GM19328 (cell line): ENCODE data around the gene PRSS50.

Experiments used
- ATAC-seq: cut with Tn5 transposase; IDR thresholded peaks from one replicate; pipeline ENCODE4 v1.9.1; 2021; ENCODE audit warnings: mild to moderate bottlenecking, moderate library complexity; ENCODE audit not compliant: unreplicated experiment

PRSS50 gene

DNA sequence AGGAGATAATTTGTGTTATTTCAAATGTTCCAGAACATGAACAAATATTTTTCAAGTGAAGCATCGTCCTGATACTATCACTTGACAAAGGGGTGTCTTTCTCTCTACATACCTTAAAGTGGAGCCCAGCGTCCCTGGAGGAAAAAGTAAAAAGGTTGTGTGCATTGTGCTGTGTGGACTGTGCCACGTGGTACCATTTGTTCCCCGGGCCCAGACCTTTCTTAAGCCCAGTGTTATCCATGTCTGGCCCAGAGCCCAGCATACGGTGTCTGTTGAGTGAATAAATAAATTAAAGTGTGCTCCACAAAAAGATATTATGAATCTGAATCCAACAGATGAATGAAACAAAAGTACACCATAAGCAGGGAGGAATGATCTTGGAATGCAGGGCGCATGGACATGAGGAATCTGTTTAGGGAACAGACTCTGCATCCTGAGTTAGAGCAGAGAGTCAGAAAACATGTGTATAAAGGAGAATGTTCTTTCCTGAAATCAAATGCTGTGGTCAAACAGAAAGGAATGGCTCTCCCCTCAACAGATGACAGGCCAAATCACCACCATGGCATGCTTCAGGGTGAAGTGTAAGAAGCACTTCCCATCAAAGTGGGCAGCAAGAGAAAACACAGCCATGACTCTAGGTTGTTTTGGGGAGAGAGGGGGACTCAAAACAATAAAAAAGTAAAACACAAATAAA is 8.1 kb upstream of the PRSS50 start:
- no peak for ATAC-seq

DNA sequence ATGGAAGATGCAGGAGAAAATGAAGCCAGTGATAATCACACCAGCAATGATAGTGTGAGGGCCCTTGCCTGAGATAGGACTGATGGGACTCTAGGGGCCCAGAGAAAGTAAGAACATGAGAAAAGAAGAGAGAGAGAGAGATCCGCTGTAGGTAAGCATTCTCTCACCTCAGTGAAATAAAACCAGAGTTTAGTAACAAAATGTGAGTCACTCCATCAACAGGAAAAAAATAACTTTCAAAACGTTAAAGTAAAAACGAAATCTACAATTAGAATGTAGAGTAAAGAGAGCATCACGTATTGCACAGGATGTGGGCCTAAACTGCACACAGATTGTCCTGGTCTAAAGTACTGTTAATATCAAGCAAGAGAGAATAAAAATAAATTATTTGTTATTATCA is 6.8 kb upstream of the PRSS50 start:
- ATAC-seq, result no peak

DNA sequence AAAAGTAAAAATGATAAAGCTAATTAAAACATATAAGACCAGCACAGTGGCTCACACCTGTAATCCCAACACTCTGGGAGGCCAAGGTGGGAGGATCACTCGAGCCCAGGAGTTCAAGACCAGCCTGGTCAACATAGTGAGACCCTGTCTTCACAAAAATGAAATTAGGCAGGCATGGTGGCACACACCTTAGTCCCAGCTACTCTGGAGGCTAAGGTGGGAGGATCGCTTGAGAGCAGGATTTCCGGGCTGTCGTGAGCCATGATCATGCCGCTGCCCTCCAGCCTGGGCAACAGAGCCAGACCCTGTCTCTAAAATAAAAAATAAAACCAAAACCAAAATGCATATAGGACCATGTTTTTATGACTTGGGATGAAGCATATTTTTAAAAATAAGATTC is 4.8 kb upstream of the PRSS50 start:
- no peak for ATAC-seq

DNA sequence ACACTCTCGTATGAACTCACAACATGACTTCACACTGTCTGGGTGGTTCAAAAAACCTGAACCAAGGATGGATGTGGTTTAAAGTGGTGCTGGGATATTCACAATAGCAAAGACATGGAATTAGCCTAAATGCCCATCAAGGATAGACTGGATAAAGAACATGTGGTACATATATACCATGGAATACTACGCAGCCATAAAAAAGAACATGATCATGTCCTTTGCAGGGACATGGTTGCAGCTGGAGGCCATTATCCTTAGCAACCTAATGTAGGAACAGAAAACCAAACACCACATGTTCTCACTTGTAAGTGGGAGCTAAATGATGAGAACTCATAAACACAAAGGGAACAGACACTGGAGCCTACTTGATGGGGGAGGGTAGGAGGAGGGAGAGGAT is 3.3 kb upstream of the PRSS50 start:
- ATAC-seq, result no peak

DNA sequence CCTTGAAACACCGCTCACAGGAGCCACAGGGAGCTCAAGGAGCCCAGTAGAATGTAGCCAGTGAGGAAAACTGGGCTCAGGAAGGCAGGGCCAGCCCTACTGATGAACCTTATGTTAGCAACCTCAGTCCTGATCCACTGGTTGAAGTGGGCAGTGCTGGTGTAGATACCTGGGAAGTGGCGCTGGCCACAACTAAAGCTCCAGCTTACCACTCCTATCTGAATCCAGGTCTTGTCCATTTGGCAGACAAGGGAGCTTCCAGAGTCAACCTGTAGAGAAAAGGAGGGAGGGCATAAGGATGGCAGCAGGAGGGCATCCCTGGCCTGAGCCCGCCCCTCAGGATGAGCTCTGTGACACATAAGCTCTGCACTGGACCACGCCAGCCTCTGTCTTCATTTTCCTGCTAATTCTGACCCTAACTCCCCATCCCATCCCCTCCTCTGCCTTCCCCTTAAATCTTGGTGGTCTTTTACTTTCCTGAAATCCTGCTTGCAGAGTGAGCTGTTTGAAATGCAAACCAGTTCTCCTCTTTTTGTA is 2.1 kb upstream of the PRSS50 start:
- ATAC-seq, result no peak

DNA sequence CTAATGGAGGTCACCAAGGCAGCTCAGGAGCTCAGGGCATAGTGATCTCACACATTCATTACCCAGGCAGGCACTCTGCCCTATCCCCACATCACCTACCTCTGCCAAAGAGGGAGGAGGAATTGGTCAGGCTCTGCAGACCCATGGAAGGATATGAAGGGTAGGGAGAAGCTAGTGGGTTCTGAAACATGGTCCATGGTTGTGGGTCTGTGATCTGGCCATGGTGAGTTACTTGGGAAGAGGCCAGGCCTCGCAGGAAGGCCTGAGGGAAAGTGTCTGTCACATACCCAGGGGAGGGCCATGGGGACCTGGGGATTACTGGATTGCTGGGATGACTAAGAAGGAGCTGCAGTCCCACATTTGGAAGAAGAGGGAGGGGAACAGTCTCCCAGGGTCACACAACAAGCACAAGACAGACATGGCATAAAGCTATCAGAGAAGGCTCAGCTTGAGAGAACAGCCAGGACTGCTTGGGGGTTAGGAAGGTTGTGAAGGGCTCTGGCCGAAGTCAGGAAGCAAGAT is 1.4 kb upstream of the PRSS50 start:
- ATAC-seq, result no peak

DNA sequence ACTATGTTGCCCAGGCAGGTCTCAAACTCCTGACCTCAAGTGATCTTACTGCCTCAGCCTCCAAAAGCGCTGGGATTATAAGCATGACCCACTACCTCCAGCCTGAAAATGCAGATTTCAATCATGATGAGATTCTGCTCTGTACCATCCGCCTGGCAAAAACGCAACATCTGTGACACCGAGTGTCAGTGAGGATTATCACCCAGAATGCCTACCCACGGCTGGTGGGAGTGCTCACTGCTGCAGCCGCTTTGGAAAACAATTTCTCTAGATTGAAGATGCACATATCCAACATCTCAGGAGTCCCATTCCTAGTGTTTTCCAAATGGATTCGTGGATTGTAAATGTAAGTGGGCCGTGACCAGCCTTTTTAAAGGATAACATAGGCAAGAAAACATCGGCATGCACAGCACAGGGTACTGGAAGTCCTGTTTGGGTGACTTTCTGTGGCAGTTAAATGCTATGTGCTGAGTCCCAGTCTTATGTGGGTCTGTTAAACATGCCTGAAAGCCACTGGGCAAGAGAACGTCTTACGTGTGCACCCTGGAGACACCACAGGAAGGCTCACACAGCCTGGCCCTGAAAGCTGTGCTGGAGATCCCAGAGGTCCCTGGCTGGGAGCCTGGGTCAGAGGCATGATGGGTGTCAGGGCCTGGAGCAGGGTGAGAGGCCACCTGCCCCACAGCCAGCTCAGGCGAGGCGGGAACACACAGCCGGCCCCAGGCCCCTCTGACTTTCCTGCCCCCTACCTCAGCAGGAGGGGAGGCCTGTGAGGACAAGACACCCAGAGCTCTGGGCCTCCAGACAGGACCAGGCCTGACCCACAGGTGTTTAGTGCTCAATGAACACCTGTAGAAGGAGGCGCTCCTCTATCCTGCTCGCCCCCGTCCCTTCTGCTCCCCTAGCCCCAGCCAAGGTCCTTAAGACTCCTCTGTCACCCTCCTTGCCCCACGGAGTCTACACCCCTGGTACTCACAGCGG is 918 bp downstream of the PRSS50 start:
- ATAC-seq, result no peak

GRCh38 chr3:46715507-46716175 is 2.0 kb downstream of the PRSS50 start:
- no peak for ATAC-seq

GRCh38 chr3:46714728-46715506 is 2.8 kb downstream of the PRSS50 start:
- no peak for ATAC-seq

GRCh38 chr3:46713898-46714552 is 3.6 kb downstream of the PRSS50 start:
- no peak for ATAC-seq

DNA sequence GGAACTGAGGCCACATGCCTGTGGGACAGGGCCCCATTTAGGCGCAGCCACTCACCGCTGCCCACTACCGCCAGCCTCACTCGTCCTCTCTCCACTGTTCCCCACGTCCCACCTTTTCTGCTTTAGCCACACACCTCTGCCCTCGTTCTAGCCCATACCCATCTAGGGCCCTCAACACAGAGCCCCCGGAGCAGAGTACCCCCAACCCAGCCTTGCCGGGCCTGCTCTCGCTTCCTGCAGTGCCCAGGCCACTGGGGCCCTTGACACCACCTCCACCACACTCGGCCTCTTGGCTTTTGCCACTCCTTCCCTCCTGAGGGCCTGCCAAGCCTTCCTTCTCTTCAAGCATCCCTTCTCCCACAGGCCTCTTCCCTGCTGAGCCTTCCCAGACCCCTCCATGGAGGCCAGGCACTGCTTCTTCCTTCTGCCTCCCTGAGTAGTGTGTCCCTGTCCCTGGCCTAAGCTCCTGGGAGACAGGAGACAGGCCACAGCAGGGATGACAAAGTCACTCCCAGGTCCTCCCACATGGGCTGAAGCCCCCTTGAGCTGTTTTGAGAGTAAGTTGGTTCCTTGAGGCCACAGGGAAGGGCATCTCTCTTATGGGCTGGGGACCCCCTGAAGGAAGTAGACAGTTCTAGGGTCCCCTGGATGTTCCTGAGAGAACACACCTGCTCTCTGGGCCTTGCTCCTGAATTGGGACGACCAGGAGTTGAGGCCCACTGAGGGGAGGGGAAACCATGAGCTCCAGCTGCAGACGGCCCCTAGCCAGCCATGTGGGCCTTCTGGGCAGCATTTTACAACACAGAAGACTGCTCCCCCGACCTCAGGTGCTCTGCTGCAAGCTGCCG is 4.4 kb downstream of the PRSS50 start:
- ATAC-seq, result no peak

GRCh38 chr3:46712191-46713049 is 5.2 kb downstream of the PRSS50 start:
- ATAC-seq, result no peak

DNA sequence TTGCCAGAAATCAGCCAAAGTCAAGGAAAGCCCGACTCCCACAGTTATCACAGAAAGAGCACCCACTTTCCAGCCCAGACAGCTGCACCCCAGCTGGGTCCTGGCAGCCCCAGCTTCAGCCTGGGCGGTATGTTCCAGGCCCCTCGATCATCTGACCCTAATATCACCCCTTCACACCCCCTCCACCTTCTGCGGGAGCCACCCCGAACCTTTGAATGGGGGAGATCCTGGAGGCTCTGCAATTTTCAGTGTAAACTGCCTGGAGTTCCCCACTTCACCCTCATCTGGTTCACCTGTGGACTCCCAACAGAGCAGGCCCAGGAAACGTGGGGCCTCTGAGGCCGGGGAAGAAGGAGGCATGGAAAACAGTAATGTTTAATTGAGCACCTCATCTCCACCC is 5.9 kb downstream of the PRSS50 start:
- no peak for ATAC-seq

DNA sequence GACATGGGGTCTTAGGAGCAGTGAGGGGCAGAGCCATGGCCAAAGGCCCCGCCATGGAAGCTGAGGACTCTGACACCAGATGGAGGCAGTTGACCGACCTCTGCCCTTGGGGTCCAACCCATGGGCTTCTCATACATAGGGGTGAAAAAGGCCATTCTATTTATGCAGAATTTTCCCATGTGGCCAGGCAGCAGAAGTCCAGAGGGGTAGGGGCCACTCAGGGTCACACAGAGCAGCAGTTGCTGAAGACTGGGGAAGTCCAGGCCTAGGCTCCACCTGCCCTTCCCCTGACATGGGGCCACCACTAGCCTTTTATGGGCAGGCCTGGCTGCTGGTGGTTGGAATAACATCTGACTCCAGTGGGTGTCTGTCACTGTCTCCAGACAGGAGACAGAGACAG is 6.4 kb downstream of the PRSS50 start:
- no peak for ATAC-seq

- no peak for ATAC-seq
Measured at GRCh38 chr3:46710671-46711295, 6.9 kb downstream of the PRSS50 start.

DNA sequence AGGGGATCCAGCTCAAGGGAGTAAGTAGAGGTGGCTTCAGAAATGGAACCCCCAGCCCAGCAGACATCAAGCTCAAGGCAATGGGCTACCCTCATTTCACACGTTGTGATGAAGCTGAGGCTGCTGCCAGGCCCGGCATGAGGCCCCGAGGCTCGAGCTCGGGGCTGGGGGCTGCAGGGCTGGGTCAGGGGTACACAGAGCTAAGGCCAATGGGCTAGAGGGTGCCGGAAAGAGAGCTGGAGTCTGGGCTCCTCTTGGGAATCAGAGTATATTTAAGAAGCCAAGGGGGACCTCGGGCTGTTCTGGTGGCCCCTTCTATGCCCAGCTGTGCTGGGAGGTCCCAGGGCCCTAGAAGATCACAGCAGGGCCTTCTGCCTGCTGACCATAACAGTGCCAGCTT is 7.4 kb downstream of the PRSS50 start:
- ATAC-seq, result no peak

- no peak for ATAC-seq
Measured at GRCh38 chr3:46709721-46710120, 7.9 kb downstream of the PRSS50 start.
